MM.1S (cell line): ENCODE data around the gene KAT6B.

Experiments used
- DNase-seq: peaks from one replicate; pipeline ENCODE4 v3.0.0-alpha.2; 2015
- H2AFZ ChIP-seq: fragments of 300-600 bp; sonication (generic); 2 replicates; pipeline ENCODE4 v1.6.0; 2016; ENCODE audit warnings: antibody characterized with exemption, low read length
- H3F3A ChIP-seq: fragments of 300-600 bp; sonication (generic); 2 replicates; pipeline ENCODE4 v1.6.1; 2016; ENCODE audit warnings: mild to moderate bottlenecking, antibody characterized with exemption, low read length, moderate library complexity, mixed read lengths; ENCODE audit not compliant: insufficient read depth
- H3K27ac ChIP-seq: fragments of 300-600 bp; sonication (generic); 2 replicates; pipeline ENCODE4 v1.5.1; 2016; ENCODE audit warnings: mild to moderate bottlenecking, low read length
- H3K27me3 ChIP-seq: fragments of 300-600 bp; sonication (generic); replicated peaks from 2 replicates; pipeline ENCODE4 v1.6.0; 2016; ENCODE audit warnings: low read length; ENCODE audit not compliant: insufficient read depth
- H3K36me3 ChIP-seq: fragments of 300-600 bp; sonication (generic); replicated peaks from 2 replicates; pipeline ENCODE4 v1.6.1; 2016; ENCODE audit warnings: mild to moderate bottlenecking, low read length, mixed read lengths; ENCODE audit not compliant: insufficient read depth
- H3K4me1 ChIP-seq: fragments of 300-600 bp; sonication (generic); 2 replicates; pipeline ENCODE4 v1.6.1; 2016; ENCODE audit warnings: low read length, mixed read lengths
- H3K4me2 ChIP-seq: fragments of 300-600 bp; sonication (generic); 2 replicates; pipeline ENCODE4 v1.6.0; 2016; ENCODE audit warnings: low read depth, low read length
- H3K4me3 ChIP-seq: fragments of 300-600 bp; sonication (generic); 2 replicates; pipeline ENCODE4 v1.5.1; 2016; ENCODE audit warnings: low read length, mixed read lengths
- H3K79me2 ChIP-seq: fragments of 300-600 bp; sonication (generic); 2 replicates; pipeline ENCODE4 v1.6.1; 2016; ENCODE audit warnings: mixed run types, low read length, mixed read lengths
- H3K9ac ChIP-seq: fragments of 300-600 bp; sonication (generic); 2 replicates; pipeline ENCODE4 v1.6.1; 2016; ENCODE audit warnings: low read length, mixed read lengths
- H3K9me2 ChIP-seq: fragments of 300-600 bp; sonication (generic); replicated peaks from 2 replicates; pipeline ENCODE4 v1.6.1; 2016; ENCODE audit warnings: mild to moderate bottlenecking, low read length, mixed read lengths; ENCODE audit not compliant: insufficient read depth
- H3K9me3 ChIP-seq: fragments of 300-600 bp; sonication (generic); replicated peaks from 2 replicates; pipeline ENCODE4 v1.6.1; 2016; ENCODE audit warnings: mild to moderate bottlenecking, low read length, mixed read lengths; ENCODE audit not compliant: insufficient read depth
- H4K20me1 ChIP-seq: fragments of 300-600 bp; sonication (generic); 2 replicates; pipeline ENCODE4 v1.6.1; 2016; ENCODE audit warnings: mild to moderate bottlenecking, low read length, moderate library complexity, mixed read lengths; ENCODE audit not compliant: insufficient read depth
- CTCF ChIP-seq: fragments of 300-600 bp; sonication (generic); IDR thresholded peaks from 2 replicates; pipeline ENCODE4 v1.5.1; 2016; ENCODE audit warnings: antibody characterized with exemption, low read length, mixed read lengths
- EZH2 ChIP-seq: fragments of 300-600 bp; sonication (generic); optimal IDR thresholded peaks from 2 replicates; pipeline ENCODE3; 2017; ENCODE audit warnings: low read depth, mild to moderate bottlenecking, antibody characterized with exemption, low read length, mixed read lengths
- EZH2phosphoT487 ChIP-seq: fragments of 300-600 bp; sonication (generic); IDR thresholded peaks from 2 replicates; pipeline ENCODE4 v1.6.1; 2018; ENCODE audit warnings: antibody characterized with exemption, low read length

KAT6B gene

GRCh38 chr10:75063461-75064230 is 237.2 kb downstream of the KAT6B start:
- no peak overlapping the region for H2AFZ ChIP-seq
- DNase-seq = no peak

GRCh38 chr10:75065076-75065475 is 238.7 kb downstream of the KAT6B start:
- H3K79me2 ChIP-seq = no peaks in the 10 kb centered on the region
- no peaks in the 10 kb centered on the region for H3K36me3 ChIP-seq
- H2AFZ ChIP-seq = no peak overlapping the region
- no peak for DNase-seq
- TF ChIP-seq EZH2phosphoT487 (no peak), EZH2 (no peak), CTCF (no peak)
- no peak overlapping the region for H3K4me2 ChIP-seq
- H3K4me1 ChIP-seq = no peaks in the 10 kb centered on the region
- H3K9ac ChIP-seq = no peak overlapping the region
- H4K20me1 ChIP-seq = no peaks in the 10 kb centered on the region
- H3K4me3 ChIP-seq = no peak overlapping the region
- H3K27ac ChIP-seq = peak overlapping the region; percentile 6; the same call in 1 of the 2 replicates
- no peaks in the 10 kb centered on the region for H3K9me3 ChIP-seq
- H3K9me2 ChIP-seq = no peaks in the 10 kb centered on the region
- H3K27me3 ChIP-seq = no peaks in the 10 kb centered on the region
- H3F3A ChIP-seq = no peaks in the 10 kb centered on the region

More at GRCh38 chr10:75063461-75064230, 237.2 kb downstream of the KAT6B start:
- no peaks in the 10 kb centered on the region for H3K36me3 ChIP-seq
- H3K9me3 ChIP-seq = no peaks in the 10 kb centered on the region
- H3K9me2 ChIP-seq = no peaks in the 10 kb centered on the region
- no peak overlapping the region for H3K27ac ChIP-seq
- H4K20me1 ChIP-seq = no peaks in the 10 kb centered on the region
- H3K4me2 ChIP-seq = no peak overlapping the region
- no peaks in the 10 kb centered on the region for H3K79me2 ChIP-seq
- H3K9ac ChIP-seq = no peak overlapping the region
- no peaks in the 10 kb centered on the region for H3K27me3 ChIP-seq
- no peaks in the 10 kb centered on the region for H3K4me1 ChIP-seq
- TF ChIP-seq CTCF (no peak), EZH2 (no peak), EZH2phosphoT487 (no peak)
- H3K4me3 ChIP-seq = no peak overlapping the region
- no peaks in the 10 kb centered on the region for H3F3A ChIP-seq

GRCh38 chr10:75066271-75066670 is 239.9 kb downstream of the KAT6B start:
- no peak for TF ChIP-seq EZH2
- TF ChIP-seq CTCF = no peak
- no peak for TF ChIP-seq EZH2phosphoT487
- no peak overlapping the region for H3K4me2 ChIP-seq
- H3K9me2 ChIP-seq = no peaks in the 10 kb centered on the region

More at GRCh38 chr10:75066271-75066670, 239.9 kb downstream of the KAT6B start:
- no peaks in the 10 kb centered on the region for H3K27me3 ChIP-seq
- H3F3A ChIP-seq = no peaks in the 10 kb centered on the region
- no peak overlapping the region for H3K9ac ChIP-seq
- H3K4me3 ChIP-seq = no peak overlapping the region
- H3K36me3 ChIP-seq = no peaks in the 10 kb centered on the region
- no peaks in the 10 kb centered on the region for H3K9me3 ChIP-seq
- no peaks in the 10 kb centered on the region for H3K4me1 ChIP-seq
- no peak for DNase-seq
- no peak overlapping the region for H3K27ac ChIP-seq
- H4K20me1 ChIP-seq = no peaks in the 10 kb centered on the region
- no peaks in the 10 kb centered on the region for H3K79me2 ChIP-seq
- no peak overlapping the region for H2AFZ ChIP-seq
